Activated T-cell treated with anti-CD3 and anti-CD28 coated beads, Interleukin-2, amount 50 U/mL, for 1 hour (primary cell): Measurements from ENCODE around the gene XCR1.
"Not testable (repeated sequence)": the region's sequence is repeated elsewhere in the genome, so short reads cannot be mapped to it uniquely, and the experiment has no call there.

Experiments used
- DNase-seq: peaks from one replicate; pipeline ENCODE4 v3.0.0-alpha.2; 2020

Gene XCR1, protein sequence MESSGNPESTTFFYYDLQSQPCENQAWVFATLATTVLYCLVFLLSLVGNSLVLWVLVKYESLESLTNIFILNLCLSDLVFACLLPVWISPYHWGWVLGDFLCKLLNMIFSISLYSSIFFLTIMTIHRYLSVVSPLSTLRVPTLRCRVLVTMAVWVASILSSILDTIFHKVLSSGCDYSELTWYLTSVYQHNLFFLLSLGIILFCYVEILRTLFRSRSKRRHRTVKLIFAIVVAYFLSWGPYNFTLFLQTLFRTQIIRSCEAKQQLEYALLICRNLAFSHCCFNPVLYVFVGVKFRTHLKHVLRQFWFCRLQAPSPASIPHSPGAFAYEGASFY

DNA sequence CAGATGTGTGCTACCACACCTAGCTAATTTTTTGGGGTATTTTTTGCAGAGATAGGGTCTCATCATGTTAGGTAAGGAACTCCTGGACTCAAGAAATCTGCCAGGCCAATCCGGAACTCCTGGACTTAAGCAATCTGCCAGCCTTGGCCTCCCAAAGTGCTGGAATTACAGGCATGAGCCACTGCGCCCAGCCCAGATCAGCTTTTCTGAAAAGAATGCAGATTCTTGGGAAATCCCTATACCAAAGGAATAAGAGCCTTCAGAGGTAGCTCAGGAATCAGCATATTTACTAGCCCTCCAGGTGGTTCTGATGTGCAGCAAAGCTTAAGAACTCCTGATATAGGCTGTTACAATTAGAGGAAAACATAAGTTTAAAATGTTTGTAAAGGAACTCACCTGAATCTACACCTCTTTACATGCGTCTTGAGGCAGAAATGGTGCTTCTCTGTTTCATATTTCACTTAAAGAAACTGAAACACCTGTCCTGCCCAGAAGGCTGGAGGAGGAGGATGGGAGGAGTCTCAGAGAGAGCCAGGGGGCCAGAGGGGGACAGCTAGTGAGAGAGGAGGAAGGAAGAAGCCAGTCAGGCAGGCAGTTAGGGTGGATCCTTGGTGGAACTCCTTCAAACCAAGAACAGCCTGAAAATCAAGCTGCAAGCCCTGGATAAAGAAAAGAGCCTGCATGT lies at the start of gene XCR1:
Gene XCR1 (minus strand): TSS at position 463 of the 685 bp plus-strand sequence. CDS start 5,536 bp downstream, outside the sequence.
- no peak for DNase-seq

DNA sequence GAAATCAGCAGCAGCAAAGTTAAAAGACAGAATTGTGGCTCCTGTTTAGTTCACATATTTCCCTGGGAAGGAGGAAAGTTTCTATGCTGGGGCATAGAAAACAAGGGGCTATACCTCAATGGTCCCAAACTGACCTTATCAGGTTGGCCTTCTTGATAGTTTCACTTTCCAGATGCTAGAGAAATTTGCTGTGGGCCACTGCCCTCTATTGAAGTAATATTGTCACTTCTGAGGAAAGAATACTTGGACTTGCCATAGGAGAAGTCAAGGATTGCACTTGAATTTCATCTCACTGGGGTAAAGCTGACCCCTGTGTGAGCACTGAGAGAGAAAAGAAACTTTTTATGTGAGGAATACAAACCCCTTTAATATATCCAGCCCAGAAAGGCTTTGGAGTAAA lies 49.3 kb upstream of the XCR1 start:
- DNase-seq: no peak

DNA sequence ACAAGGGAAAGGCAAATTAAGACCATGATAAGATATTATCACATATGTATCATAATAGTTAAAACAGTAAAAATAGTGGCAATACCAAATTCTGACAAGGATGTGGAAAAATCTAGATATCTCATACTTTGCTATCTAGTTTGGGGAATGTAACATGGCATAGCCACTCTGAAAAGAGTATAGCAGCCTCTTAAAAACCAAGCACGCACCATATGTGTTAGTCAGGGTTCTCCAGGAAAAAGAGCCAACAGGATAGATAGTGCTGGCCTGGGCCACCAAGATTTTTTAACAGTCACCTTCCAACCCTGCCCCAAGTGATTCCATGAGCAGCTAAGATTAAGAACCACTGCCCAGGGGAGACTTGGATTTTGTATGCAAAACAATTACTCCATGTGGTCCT lies 48.5 kb upstream of the XCR1 start:
- no peak for DNase-seq

DNA sequence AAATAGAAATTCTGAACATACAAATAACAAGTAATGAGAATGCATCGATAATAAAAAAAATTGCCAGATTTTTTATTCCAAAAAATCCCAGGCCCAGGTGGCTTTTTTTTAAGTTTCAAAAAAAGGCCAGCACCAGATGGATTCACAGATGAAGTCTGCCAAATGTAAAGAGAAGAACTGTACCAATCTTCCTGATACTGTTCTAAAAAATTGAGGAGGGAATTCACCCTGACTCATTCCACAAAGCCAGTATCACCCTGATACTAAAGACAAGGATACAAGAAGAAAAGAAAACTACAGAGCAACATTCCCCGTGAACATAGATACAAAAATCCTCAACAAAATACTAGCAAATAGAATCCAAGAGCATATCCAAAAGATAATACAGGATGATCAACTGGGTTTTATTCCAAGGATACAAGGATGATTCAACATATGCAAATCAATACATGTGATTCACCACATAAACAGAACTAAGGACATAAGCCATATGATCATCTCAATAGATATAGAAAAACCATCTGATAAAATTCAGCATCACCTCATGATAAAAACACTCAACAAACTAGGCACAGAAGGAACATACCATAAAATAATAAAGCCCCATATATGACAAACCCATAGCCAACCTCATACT lies 44.1 kb upstream of the XCR1 start:
- DNase-seq: no peak

DNA sequence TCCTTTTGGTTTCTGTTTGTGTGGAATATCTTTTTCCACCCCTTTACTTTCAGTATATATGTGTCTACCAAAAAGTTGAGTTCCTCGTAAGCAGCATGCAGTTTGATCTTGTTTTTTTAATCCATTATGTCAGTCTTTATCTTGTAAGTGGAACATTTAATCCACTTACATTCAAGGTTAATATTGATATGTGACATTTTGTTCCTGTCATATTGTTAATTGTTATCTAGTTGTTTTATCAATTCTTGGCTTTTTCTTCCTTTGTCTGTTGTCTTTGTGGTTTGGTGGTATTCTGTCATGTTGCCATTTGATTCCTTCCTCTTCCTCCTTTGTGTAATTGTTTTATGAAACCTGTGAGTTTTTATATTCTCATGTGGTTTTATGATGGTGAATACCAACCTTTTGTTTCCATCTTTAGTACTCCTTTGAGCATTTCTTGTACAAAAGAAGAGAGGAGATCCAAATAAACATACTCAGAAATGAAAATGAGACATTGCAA lies 43.4 kb upstream of the XCR1 start:
- DNase-seq: no peak

DNA sequence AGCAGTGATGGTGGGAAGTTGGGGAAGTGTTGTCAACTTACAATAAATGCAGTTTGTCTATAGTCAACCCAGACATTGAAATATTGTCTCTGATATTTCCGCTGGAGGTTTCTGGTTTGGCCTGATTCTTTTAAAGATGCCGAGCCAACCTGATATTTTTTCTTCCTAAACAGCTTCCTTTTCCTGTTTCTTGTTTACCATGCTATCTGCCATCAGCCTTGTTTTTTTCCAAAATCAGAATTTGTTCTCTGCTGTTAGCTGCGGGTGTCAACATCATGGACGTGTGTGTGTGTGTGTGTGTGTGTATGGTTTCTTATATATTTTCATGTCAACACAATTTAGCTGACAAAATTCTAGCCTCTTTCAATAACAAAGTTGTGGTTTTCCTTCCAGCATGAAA lies 41.2 kb upstream of the XCR1 start:
- no peak for DNase-seq

DNA sequence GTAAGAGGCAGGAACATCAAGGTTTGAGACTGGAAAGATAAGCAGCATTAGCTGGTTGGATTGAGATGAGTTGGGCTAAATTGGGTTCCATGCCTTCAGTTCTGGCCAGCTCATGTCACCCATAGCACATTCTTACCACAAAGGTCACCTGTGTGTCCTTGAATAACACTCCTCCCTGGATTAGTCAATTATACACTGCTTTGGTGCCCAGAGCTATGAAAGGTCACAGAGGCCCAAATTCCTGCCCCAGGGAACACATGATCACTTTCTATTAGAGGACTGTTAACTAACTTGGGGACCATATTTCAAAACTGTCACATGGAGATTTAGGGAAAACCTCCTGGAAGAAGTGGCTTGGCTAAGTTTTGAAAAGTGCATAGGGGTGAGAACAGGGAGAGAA lies 40.1 kb upstream of the XCR1 start:
- DNase-seq: no peak

DNA sequence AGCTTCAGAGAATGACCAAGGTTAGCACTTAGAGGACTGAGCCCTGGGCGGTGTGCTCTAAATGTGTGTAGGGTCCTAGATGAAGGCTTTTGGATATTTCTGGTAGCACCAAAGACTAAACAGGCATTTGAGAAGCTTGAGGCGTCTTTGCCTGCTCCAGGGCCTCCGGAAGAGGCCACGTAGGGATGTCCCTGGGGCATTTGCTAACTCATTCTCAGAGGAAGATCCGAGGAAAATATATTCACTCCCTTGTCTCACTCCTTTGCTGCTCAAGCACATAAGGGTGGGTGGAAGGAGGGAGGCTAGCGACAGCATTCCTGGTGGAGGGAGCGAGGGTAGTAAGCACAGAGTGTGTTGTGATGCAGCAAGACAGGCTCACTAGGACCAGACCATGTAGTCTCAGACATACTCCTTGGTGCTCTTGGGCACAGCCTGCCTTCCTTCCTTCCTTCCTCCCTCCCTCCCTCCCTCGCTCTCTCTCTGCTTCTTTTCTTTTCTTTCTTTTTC lies 38.5 kb upstream of the XCR1 start:
- no peak for DNase-seq

DNA sequence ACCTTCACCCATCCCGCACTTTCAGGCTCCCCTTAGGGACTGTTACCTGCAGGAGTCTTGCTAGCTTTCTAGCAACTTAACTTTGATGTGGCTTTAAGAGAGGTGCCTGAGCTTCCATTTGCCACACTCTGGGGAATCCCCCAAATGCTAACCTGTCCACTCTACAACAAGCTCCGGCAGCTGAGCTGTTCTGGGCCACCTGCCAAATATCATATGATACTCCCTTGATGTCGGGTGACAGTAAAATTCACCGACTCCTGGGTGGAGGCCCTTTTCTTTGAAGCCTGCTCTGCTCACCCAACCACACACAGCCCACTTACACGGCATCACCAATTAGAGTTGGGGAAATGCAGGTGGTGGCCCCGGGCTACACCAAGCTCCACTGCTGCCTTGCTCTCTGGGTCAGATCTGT lies 38.0 kb upstream of the XCR1 start:
- DNase-seq: peak; percentile 71

DNA sequence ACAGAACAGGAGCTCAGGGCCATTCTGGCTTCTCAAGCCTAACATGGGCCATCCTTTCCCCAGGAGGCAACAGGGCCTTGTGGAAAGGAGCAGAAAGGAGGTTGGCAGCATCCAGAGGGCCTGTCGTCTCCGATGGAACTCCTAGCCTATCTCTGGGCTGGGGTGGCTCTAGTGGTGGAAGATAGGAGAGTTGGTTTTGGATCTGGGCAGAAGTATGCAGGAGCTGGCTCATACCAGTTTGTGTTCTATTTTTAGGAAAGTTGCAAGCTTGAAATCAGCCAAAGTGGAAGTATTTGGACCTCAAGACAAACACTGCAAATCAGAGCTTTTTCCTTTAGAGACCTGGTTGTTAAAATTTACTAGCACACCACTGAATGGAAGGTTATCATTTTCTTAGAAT lies 35.4 kb upstream of the XCR1 start:
- DNase-seq: no peak

DNA sequence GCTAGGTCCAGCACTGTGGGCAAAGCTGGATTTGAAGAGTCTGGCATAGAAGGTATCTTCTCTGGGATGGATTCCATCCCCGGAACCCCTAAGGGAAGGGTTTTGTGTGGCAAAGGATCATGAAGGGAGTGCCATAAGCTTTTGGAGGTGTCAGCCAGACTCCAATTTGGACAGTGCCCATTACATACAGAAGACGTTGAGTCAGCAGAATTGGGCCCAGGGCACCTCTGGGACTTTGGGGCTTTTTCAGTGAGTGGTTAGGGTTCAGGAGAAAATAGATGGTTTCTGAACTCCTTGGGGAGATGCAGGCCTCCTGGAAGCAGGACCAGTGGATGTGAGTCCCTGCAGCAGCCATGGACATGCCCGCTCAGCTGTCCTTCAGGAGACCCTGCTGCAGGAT lies 34.6 kb upstream of the XCR1 start:
- no peak for DNase-seq

DNA sequence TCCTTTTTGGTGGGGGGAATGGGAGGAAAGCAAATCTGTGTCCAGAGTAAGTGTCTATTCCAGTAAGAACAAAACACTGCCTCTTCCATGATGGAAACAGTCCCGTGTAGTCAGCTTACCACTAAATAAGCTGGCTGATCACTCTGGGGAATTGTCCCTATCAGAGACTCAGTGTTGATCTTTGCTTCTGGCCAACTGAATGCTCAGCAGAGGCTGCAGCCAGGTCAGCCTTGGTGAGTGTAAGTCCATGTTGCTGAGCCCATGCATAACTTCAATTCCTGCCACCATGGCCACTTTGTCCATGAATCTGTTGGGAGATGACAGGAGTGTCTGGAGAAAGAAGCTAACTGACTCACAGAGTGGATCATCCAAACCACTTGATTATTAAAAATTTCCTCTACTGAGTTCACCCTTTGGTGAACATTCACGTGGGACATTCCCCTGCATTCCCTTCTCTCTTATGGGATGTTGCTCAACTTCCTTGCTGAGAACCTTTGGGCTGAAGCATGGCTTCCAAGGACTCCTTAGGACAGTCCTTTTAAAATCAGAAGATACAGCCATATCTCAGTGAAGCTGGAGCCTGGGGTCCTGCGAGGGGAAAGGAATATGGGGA lies 33.9 kb upstream of the XCR1 start:
- no peak for DNase-seq

DNA sequence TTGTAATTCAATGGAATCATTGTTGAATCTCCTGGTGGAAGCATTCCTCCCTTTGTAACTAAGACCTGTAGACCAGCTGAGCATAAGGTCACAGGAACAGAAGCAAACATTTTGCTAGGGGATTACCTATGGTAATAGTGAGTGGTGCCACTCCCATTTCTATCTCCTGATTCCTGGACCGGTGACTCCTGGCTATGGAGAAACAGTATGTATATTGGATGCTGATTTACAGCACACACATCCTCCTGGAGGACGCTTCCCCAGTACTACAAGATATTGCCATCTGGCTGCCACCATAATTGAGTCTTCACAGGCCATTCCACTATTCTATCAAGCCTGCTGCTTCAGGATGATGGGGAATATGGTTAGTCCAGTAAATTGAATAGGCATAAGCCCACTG lies 33.3 kb upstream of the XCR1 start:
- DNase-seq: no peak

DNA sequence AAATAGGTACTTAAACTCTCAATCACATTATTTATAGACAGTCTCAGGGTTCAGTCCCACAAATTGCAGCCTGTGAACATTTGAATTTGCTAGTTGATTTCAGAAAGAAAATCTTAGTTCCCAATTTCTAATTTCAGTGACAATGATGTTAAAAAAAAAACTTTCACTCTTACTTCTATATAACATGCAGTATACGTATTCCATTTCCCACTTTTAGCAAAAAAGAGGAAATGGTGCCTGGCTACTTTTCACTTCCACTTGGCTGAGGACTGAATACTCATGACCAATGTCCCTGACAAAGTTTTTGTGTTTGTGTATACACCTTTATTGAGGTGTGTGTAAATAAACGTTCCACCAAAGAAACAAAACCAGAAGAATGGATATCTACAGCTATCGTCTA lies 32.1 kb upstream of the XCR1 start:
- no peak for DNase-seq

DNA sequence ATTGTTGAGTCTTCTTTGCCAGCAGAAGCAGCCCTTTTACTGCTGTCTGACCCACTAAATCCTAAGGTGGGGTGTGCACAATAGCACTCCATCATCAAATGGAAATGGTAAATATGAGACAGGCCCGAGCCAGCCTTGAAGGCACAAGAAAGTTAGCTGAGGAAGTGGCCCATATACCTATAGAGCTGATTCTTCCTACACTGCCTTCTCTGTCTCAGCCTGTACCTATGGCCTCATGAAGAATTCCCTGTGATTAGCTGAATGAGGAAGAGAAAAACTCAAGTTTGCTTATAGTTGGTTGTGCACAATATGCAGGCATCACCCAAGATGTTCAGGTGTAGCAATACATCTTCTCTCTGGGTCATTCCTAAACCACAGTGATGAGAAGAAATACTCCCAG lies 31.7 kb upstream of the XCR1 start:
- DNase-seq: no peak

DNA sequence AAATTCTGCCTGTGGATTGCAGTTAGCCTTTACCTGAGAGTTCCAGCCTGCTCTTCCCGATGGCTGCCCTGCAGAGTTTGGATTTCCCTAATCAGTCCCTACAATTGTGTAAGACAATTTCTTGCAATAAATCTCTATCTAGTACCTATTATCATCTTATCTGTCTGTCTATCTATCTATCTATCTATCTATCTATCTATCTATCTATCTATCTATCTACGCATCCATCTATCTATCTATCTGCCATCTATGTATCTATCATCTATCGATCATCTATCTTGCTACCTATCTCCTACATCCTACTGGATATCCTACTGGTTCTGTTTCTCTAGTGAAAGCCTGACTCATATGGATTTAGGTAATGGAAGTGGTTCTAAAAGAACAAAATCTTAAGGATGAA lies 30.4 kb upstream of the XCR1 start:
- DNase-seq: no peak

DNA sequence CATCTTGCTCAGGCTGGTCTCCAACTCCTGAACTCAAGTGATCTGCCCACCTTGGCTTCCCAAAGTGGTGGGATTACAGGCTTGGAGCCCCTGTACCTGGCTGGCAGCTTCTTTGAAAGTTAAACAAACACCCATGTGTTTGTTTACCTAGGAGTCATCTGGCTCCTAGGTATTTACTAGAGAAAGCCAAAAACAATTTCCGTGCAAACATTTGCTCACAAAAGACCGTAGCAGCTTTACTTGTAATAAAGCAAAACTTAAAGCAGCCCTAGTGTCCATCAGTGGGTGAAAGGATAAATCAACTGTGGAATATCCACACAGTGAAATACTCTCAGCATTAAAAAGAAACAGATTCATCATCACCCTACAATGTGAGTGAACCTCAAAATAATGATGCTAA lies 29.4 kb upstream of the XCR1 start:
- no peak for DNase-seq

DNA sequence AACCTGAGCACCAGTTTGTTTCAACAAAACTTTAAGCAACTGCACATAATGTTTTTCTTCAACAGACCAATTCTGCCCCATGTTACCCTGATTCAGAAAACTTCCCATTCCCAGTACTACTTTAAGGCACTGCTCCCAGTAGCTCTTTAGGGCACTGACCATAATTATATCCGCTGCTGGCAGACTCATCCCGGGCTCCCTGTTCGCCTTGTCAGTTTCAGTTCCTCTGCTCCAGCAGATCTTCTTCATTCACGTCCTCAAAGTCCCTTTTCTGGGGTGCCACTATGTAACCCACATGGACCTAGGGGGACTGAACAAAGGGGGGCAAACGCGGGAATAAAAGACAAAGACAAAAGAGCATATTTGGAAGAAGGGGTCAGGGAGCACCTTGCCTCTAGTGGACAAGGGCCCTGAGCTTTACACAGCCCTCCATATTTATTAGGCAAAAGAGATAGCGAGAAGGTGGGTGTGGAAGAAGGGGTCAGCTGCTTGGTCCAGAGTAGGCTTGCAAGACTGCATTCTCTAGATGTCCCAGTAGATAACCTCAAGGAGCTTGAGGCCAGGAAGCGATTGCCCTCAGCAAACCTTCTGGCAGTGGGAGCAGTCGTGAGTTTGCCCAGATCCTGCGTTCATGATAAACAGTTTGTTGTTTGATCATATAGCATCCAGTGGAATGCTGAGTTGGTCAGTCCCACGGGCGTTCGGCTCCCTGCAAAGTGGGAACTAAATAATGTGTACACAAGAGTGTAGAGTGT lies 26.7 kb upstream of the XCR1 start:
- not testable (repeated sequence) for DNase-seq

DNA sequence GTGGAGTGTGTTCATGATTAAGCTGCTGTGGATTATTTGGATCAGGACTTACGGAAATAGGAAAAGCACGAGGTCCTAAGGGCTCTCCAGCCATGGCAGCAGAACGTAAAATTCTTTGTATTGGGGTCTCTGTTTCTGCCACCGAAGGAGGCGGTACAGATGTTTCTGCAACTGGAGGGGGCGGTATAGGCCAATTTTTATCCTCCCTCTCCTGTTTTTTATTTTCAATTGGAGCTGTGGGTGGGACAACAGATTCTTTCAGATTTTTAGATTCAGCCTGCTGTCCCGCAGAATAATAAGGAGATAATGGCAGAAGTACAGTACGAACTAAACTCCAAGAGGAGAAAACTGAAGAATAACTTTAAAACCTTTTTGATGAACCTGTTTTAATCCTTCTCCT lies 26.0 kb upstream of the XCR1 start:
- DNase-seq: not testable (repeated sequence)

DNA sequence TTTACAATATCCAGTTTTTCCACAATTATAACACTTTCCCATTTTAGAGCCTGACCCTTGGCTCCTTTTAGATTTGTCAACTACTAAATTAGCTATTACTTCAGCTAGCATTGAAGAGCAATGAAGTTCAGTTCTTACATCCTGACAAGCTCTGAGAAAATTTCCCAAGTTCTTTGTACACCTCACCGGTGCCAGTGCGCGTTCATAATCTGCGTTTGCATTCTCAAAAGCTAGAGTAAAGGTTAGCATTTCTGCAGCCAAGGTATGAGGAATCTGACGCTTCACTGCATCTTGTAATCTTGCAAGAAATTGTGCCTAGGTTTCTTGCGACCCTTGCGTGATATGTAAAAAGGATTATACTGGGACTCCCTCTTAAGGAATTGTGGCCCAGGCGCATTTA lies 25.2 kb upstream of the XCR1 start:
- DNase-seq: no peak

DNA sequence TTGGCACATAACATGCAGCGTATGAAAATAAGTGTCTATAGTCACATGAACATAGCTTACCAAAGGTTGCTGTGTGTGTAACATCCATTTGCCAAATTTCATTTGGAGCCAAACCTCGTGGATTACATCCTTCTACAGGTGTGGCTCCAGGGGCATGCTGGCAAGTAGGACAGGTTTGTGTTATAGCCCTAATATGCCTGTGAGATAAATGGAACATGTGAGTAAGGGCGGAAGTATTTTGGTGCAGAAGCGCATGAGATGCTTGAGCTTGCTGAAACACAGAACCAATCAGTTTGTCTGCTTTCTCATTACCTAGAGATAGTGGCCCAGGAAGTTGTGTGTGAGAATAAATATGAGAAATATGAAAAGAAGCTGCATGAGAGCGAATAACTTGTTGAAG lies 21.8 kb upstream of the XCR1 start:
- DNase-seq: no peak

DNA sequence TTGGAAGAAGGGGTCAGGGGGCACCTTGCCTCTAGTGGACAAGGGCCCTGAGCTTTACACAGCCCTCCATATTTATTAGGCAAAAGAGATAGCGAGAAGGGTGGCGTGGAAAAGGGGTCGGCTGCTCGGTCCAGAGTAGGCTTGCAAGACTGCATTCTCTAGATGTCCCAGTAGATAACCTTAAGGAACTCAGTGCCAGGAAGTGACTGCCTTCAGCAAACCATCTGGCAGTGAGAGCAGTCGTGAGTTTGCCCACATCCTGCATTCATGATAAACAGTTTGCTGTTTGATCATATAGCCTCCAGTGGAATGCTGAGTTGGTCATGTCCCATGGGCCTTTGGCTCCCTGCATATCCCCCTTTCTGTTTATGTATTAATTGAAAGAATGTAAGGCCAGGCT lies 18.9 kb upstream of the XCR1 start:
- peak; percentile 25 for DNase-seq

DNA sequence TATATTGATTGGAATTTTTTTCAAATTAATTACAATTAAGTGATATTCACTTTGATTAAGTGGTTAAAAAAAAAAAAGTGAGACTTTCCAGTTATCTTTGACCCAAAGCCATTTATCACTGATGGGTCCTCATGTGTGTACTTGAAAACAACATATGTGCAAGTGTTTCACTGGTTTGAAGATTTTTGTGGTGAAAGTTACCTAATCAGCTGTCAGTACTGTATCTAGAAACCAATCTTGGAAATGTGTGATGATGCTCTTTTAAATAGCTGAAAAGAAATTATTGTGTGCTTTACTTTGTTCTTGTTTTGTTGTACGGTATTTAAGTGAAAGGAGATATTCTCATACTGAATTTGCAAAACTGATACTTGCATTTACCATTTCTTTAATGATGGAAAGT lies 11.6 kb upstream of the XCR1 start:
- DNase-seq: no peak
